HepG2 (cell line): ENCODE results near the gene SFXN2. TPM values are rescaled to one million over a fixed set of nuclear protein-coding genes. Genes with fewer than 3 reads are reported as not detected.

ENCODE experiments used
- ATAC-seq: fragments of 200-7000 bp; cut with Tn5 transposase; 3 replicates; pipeline ENCODE4 v1.9.1; 2020; ENCODE audit warnings: mild to moderate bottlenecking, moderate library complexity
- BruUV-seq: library from RNA; stranded (reverse); fragments of 400-500 nt; replicated peaks from 2 replicates; lab custom pipeline; 2021; lab: Mats Ljungman, UMichigan
- CTCF ChIA-PET: fragments of 300-600 bp; formaldehyde crosslinking; extraction: SDS; loops from one replicate; lab custom pipeline; 2021; ENCODE audit warnings: low total read pairs, inconsistent platforms, low intra/inter-chr PET ratio; lab: Yijun Ruan, JAX
- POLR2A ChIA-PET: fragments of 350-600 bp; sonication (Branson Sonifier 250); formaldehyde crosslinking; loops from one replicate; lab custom pipeline; 2020; ENCODE audit warnings: antibody characterized with exemption, inconsistent platforms; lab: Yijun Ruan, JAX
- DNase-seq: peaks from one replicate; pipeline ENCODE4 v3.0.0-alpha.2; 2015; ENCODE audit warnings: low spot score
- FAIRE-seq: peaks from 3 replicates; lab custom pipeline; 2011; peaks lifted over from hg19 to GRCh38; lab: Jason Lieb, UNC
- H2AFZ ChIP-seq: one replicate; pipeline ENCODE4 v1.6.1; 2011; ENCODE audit warnings: low read length, inconsistent platforms
- H3K27ac ChIP-seq: fragments of 300-600 bp; 3 replicates; pipeline ENCODE4 v1.8.0; 2011; ENCODE audit warnings: mixed run types, mild to moderate bottlenecking, mixed read lengths, low read length, inconsistent platforms; ENCODE audit not compliant: insufficient read depth; ENCODE audit errors: extremely low read length
- H3K27me3 ChIP-seq, 2 experiments: fragments of 200-600 bp in 1 of 2; 2 replicates in 1 of 2; 3 replicates in 1 of 2; pipeline versions ENCODE4 v1.6.0 to v1.8.0; 2011; ENCODE audit warnings: low read length in 2 of 2, mild to moderate bottlenecking in 2 of 2, moderate library complexity in 2 of 2, inconsistent platforms in 1 of 2; ENCODE audit not compliant: insufficient read depth in 2 of 2, control insufficient read depth in 1 of 2
- H3K36me3 ChIP-seq, 2 experiments: fragments of 200-600 bp in 1 of 2; replicated peaks in 1 of 2; 2 replicates in 1 of 2; 3 replicates in 1 of 2; pipeline versions ENCODE4 v1.5.1 to v1.8.0; 2011; ENCODE audit warnings: low read length in 2 of 2, inconsistent platforms in 1 of 2; ENCODE audit not compliant: insufficient read depth in 2 of 2, control insufficient read depth in 1 of 2
- H3K4me1 ChIP-seq: 2 replicates; pipeline ENCODE4 v1.5.1; 2012; ENCODE audit warnings: low read length, inconsistent platforms; ENCODE audit not compliant: insufficient read depth
- H3K4me2 ChIP-seq: 2 replicates; pipeline ENCODE4 v1.6.0; 2011; ENCODE audit warnings: low read depth, low read length, inconsistent platforms
- H3K4me3 ChIP-seq, 3 experiments: fragments of 200-600 bp in 1 of 3; sonication (generic), shearing (Covaris generic) in 1 of 3; replicated peaks in 1 of 3; 2 replicates each; pipeline ENCODE4 v1.5.1; 2011 to 2016; ENCODE audit warnings: low read length in 3 of 3, inconsistent platforms in 2 of 3, low read depth in 2 of 3, mild to moderate bottlenecking in 2 of 3, control low read depth in 1 of 3, mixed read lengths in 1 of 3; ENCODE audit not compliant: insufficient read depth in 1 of 3
- H3K79me2 ChIP-seq: one replicate; pipeline ENCODE4 v1.6.1; 2011; ENCODE audit warnings: low read length, inconsistent platforms; ENCODE audit not compliant: insufficient read depth
- H3K9ac ChIP-seq: 2 replicates; pipeline ENCODE4 v1.6.0; 2011; ENCODE audit warnings: mild to moderate bottlenecking, low read depth, low read length, inconsistent platforms; ENCODE audit not compliant: insufficient read depth
- H3K9me3 ChIP-seq: 2 replicates; pipeline ENCODE4 v1.5.1; 2012; ENCODE audit warnings: mild to moderate bottlenecking, low read length
- H4K20me1 ChIP-seq: 2 replicates; pipeline ENCODE4 v1.6.0; 2011; ENCODE audit warnings: inconsistent platforms, mild to moderate bottlenecking, low read length, moderate library complexity; ENCODE audit not compliant: insufficient read depth
- ARID3A ChIP-seq: IDR thresholded peaks from 2 replicates; pipeline ENCODE4 v1.6.1; 2012; ENCODE audit warnings: low read depth, low read length, improper control_type of control experiment
- CBX1 ChIP-seq: IDR thresholded peaks from one replicate; pipeline ENCODE4 v1.6.1; 2016; ENCODE audit warnings: antibody characterized with exemption, low read depth
- ZBTB39 ChIP-seq: sonication (generic); formaldehyde crosslinking; IDR thresholded peaks from 2 replicates; pipeline ENCODE4 v1.5.0; 2020; ENCODE audit warnings: missing genetic modification reagents
- ZBTB46 ChIP-seq: sonication (generic); formaldehyde crosslinking; IDR thresholded peaks from 2 replicates; pipeline ENCODE4 v1.4.0; 2020; ENCODE audit warnings: mild to moderate bottlenecking, missing genetic modification reagents, borderline replicate concordance
- ZFP41 ChIP-seq: sonication (generic); formaldehyde crosslinking; IDR thresholded peaks from 2 replicates; pipeline ENCODE4 v1.4.0; 2020; ENCODE audit warnings: mild to moderate bottlenecking, missing genetic modification reagents, borderline replicate concordance
- ZMAT3 ChIP-seq: sonication (generic); formaldehyde crosslinking; conservative IDR thresholded peaks from 2 replicates; pipeline ENCODE4 v1.7.0; 2021; ENCODE audit warnings: missing genetic modification reagents
- WGBS: methylation state at CpG from one replicate; pipeline ENCODE4 v1.1.6; 2017; ENCODE audit warnings: low lambda C conversion rate; 5-methylcytosine and 5-hydroxymethylcytosine counted together
- in situ Hi-C: cut with HindIII; loops from 2 replicates; pipeline ENCODE4 v1.10.0; 2017; ENCODE audit warnings: low pct_unique_long_range_greater_than_20kb; ENCODE audit not compliant: extremely low pct_ligation_motif_present
- intact Hi-C: fragments of 100-400 bp; cut with micrococcal nuclease; formaldehyde crosslinking; loops from one replicate; pipeline ENCODE4 v1.10.0; 2022; ENCODE audit not compliant: unreplicated experiment
- polyA plus RNA-seq, 8 experiments: library from polyadenylated mRNA; depleted of rRNA in 3 of 8; stranded (reverse) in 7 of 8; unstranded in 1 of 8; fragments of >200 nt; fragmentation: Illumina TruSeq in 4 of 8; extraction: Trizol in 4 of 8; gene quantifications; 2 replicates each; pipeline versions ENCODE4 v1.2.1 to v1.2.3, GENCODE V29; 2011 to 2016; ENCODE audit warnings: low read depth in 4 of 8, missing spikeins in 1 of 8, mixed read lengths in 1 of 8; ENCODE audit not compliant: insufficient read depth in 1 of 8
- total RNA-seq, 5 experiments: library from RNA; depleted of rRNA; stranded (reverse); fragments of >200 nt; fragmentation: Illumina TruSeq; extraction: Trizol; gene quantifications; 2 replicates each; pipeline ENCODE4 v1.2.3, GENCODE V29; 2016; ENCODE audit warnings: low read depth in 1 of 5

Gene SFXN2
- total and polyA plus RNA-seq, 2 of the 13 experiments (the other 11 are each of a cell fraction or from before 2014, with no cell fraction given): 12.8 to 21.1 TPM

GRCh38 chr10:102683736-102684135, 30.7 kb upstream of the SFXN2 start:
- H3K9me3 ChIP-seq: no peaks in the 10 kb centered on the region
- WGBS: 95% methylated on average over 5 of the region's 5 CpGs
- no peak for ATAC-seq
- peaks cover 8% of the 10 kb centered on the region for H3K4me1 ChIP-seq
- BruUV-seq: no TSS peak
- H2AFZ ChIP-seq: no peak overlapping the region
- in situ Hi-C loops (no loop called here), intact Hi-C loops (no loop called here)
- H4K20me1 ChIP-seq: no peaks in the 10 kb centered on the region
- no peak overlapping the region for H3K4me2 ChIP-seq
- H3K27ac ChIP-seq: no peak overlapping the region
- H3K9ac ChIP-seq: no peak overlapping the region
- no peak overlapping the region for H3K4me3 ChIP-seq
- FAIRE-seq: no peak
- TF ChIP-seq ZFP41 (CRISPR knock-in tag): no peak
- peaks cover 3 to 5% of the 10 kb centered on the region in 2 experiments; a peak in 2 of 5 replicates for H3K36me3 ChIP-seq
- ChIA-PET CTCF (no interaction called here), POLR2A (no interaction called here)
- H3K79me2 ChIP-seq: no peaks in the 10 kb centered on the region
- no peaks in the 10 kb centered on the region for H3K27me3 ChIP-seq
- no peak for DNase-seq

- Histone ChIP-seq H3K79me2 (no peaks in the 10 kb centered on the region), H3K36me3 (no peaks in the 10 kb centered on the region; a peak in 1 of 5 replicates), H3K9me3 (no peaks in the 10 kb centered on the region), H3K9ac (no peak overlapping the region), H4K20me1 (no peaks in the 10 kb centered on the region), H3K27me3 (no peaks in the 10 kb centered on the region), H3K4me3 (no peak overlapping the region), H3K4me2 (no peak overlapping the region), H2AFZ (no peak overlapping the region), H3K27ac (no peak overlapping the region), H3K4me1 (no peaks in the 10 kb centered on the region)
- intact Hi-C loops: no loop called here
- DNase-seq (no peak), FAIRE-seq (no peak), ATAC-seq (no peak)
- ChIA-PET POLR2A (no interaction called here), CTCF (no interaction called here)
- in situ Hi-C loops: no loop called here
- 93% methylated on average over 8 of the region's 8 CpGs for WGBS
- TF ChIP-seq ZBTB39 (CRISPR knock-in tag): no peak
- TF ChIP-seq ZMAT3 (CRISPR knock-in tag): no peak
- no peak for TF ChIP-seq ZBTB46 (CRISPR knock-in tag)
- TF ChIP-seq ARID3A: no peak
- TF ChIP-seq CBX1: no peak
- BruUV-seq: no TSS peak
Measured at GRCh38 chr10:102691285-102692066, 23.0 kb upstream of the SFXN2 start.
